Osteoblast (primary cell): ENCODE measurements around the gene ELMO1. TPM values are rescaled to one million over a fixed set of nuclear protein-coding genes. Genes with fewer than 3 reads are reported as not detected.
A peak's percentile ranks its signal among the peaks of the same experiment; 100 is the strongest.

Experiments
- DNase-seq: peaks from one replicate; pipeline ENCODE4 v3.0.0; 2011; ENCODE audit warnings: low spot score, mixed read lengths; ENCODE audit not compliant: insufficient read length; ENCODE audit errors: missing footprints
- H2AFZ ChIP-seq: 2 replicates; pipeline ENCODE4 v1.6.0; 2011; ENCODE audit warnings: mild to moderate bottlenecking, low read length
- H3K27ac ChIP-seq: 2 replicates; pipeline ENCODE4 v1.5.1; 2011; ENCODE audit warnings: mild to moderate bottlenecking, low read depth, low read length, moderate library complexity
- H3K27me3 ChIP-seq: 2 replicates; pipeline ENCODE4 v1.6.0; 2012; ENCODE audit warnings: mild to moderate bottlenecking, control low read depth, inconsistent platforms, low read length, moderate library complexity; ENCODE audit not compliant: insufficient read depth
- H3K36me3 ChIP-seq: 2 replicates; pipeline ENCODE4 v1.5.1; 2011; ENCODE audit warnings: mild to moderate bottlenecking, low read length, control low read depth, moderate library complexity; ENCODE audit not compliant: insufficient read depth
- H3K4me1 ChIP-seq: 2 replicates; pipeline ENCODE4 v1.5.1; 2011; ENCODE audit warnings: mild to moderate bottlenecking, low read length, control low read depth, moderate library complexity; ENCODE audit not compliant: insufficient read depth
- H3K4me2 ChIP-seq: 2 replicates; pipeline ENCODE4 v1.6.0; 2011; ENCODE audit warnings: mild to moderate bottlenecking, low read length; ENCODE audit not compliant: insufficient read depth
- H3K4me3 ChIP-seq: fragments of 200-600 bp; sonication (generic); 3 replicates; pipeline ENCODE4 v1.5.1; 2012; ENCODE audit warnings: mild to moderate bottlenecking, low read length, inconsistent platforms; ENCODE audit not compliant: insufficient read depth
- H3K79me2 ChIP-seq: 2 replicates; pipeline ENCODE4 v1.6.0; 2012; ENCODE audit warnings: mild to moderate bottlenecking, low read length, control low read depth, inconsistent platforms; ENCODE audit not compliant: insufficient read depth
- H3K9me3 ChIP-seq: 2 replicates; pipeline ENCODE4 v1.5.1; 2011; ENCODE audit warnings: low read depth, low read length, control low read depth
- H4K20me1 ChIP-seq: 2 replicates; pipeline ENCODE4 v1.6.0; 2012; ENCODE audit warnings: mild to moderate bottlenecking, low read length, control low read depth; ENCODE audit not compliant: insufficient read depth
- CTCF ChIP-seq: IDR thresholded peaks from 2 replicates; pipeline ENCODE4 v1.5.1; 2011; ENCODE audit warnings: mild to moderate bottlenecking, low read depth, low read length, moderate library complexity; ENCODE audit errors: extremely low read depth
- total RNA-seq: library from RNA; depleted of rRNA; stranded (reverse); fragments of >200 nt; gene quantifications from 2 replicates; pipeline ENCODE4 v1.2.3, GENCODE V29; 2012

Gene ELMO1
- total RNA-seq, 1 donor: 2.2 TPM

GRCh38 chr7:37033141-37033540 lies 415.5 kb downstream of the ELMO1 start:
- no peaks in the 10 kb centered on the region for H3K9me3 ChIP-seq
- H3K27ac ChIP-seq: no peak overlapping the region
- no peaks in the 10 kb centered on the region for H3K79me2 ChIP-seq
- no peak for DNase-seq
- H3K27me3 ChIP-seq: no peaks in the 10 kb centered on the region
- H3K4me3 ChIP-seq: no peak overlapping the region
- no peak overlapping the region for H3K4me2 ChIP-seq
- no peak for TF ChIP-seq CTCF
- peaks cover 22% of the 10 kb centered on the region for H3K4me1 ChIP-seq
- no peaks in the 10 kb centered on the region for H3K36me3 ChIP-seq
- no peak overlapping the region for H2AFZ ChIP-seq
- H4K20me1 ChIP-seq: no peaks in the 10 kb centered on the region

GRCh38 chr7:37032258-37032601 lies 416.4 kb downstream of the ELMO1 start:
- peak overlapping the region; percentile 28 for H3K4me2 ChIP-seq
- no peaks in the 10 kb centered on the region for H3K79me2 ChIP-seq
- no peak for DNase-seq
- no peaks in the 10 kb centered on the region for H3K9me3 ChIP-seq
- peaks cover 22% of the 10 kb centered on the region for H3K4me1 ChIP-seq
- no peak for TF ChIP-seq CTCF
- no peak overlapping the region for H3K4me3 ChIP-seq
- no peak overlapping the region for H3K27ac ChIP-seq
- no peaks in the 10 kb centered on the region for H4K20me1 ChIP-seq
- no peaks in the 10 kb centered on the region for H3K27me3 ChIP-seq
- no peaks in the 10 kb centered on the region for H3K36me3 ChIP-seq
- peak overlapping the region; percentile 24 for H2AFZ ChIP-seq

DNA sequence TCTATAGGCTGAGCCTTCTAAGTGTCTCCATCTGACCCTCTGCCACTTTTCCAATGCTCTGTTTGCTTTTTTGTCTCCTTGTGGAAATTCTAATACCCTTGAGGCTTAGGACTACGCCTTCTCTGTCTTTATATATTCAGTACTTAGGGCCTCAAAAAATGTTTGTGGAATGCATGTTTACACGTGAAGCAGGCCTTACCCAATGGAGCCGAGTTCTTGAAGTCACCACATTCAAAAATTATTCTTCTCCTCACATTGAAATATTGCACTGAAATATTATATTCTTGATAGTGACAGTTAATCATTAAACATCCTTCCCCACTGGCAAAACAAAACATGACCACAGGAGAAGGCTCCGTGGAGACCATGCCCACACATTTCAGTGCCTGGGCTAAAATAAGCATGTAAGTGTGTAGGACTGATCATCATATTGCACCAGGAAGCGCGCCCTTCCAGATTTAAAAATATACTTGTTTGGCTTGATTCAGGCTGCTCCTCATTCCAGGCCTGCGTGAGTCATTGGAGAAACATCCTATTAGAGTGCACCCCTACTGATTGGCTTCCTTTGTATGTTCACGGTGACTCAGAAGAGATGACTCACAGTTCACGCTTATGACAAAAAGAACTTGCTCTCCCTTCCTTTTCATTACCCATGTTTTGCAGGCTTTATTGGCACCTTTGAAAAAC lies 416.9 kb downstream of the ELMO1 start:
- Histone ChIP-seq H3K79me2 (no peaks in the 10 kb centered on the region), H3K4me1 (peaks cover 22% of the 10 kb centered on the region), H3K27me3 (no peaks in the 10 kb centered on the region), H3K4me2 (peak overlapping the region; percentile 42), H3K27ac (peak overlapping the region; percentile 19), H3K4me3 (no peak overlapping the region), H3K36me3 (no peaks in the 10 kb centered on the region), H4K20me1 (no peaks in the 10 kb centered on the region), H3K9me3 (no peaks in the 10 kb centered on the region), H2AFZ (no peak overlapping the region)
- DNase-seq: peak; percentile 81
- no peak for TF ChIP-seq CTCF

DNA sequence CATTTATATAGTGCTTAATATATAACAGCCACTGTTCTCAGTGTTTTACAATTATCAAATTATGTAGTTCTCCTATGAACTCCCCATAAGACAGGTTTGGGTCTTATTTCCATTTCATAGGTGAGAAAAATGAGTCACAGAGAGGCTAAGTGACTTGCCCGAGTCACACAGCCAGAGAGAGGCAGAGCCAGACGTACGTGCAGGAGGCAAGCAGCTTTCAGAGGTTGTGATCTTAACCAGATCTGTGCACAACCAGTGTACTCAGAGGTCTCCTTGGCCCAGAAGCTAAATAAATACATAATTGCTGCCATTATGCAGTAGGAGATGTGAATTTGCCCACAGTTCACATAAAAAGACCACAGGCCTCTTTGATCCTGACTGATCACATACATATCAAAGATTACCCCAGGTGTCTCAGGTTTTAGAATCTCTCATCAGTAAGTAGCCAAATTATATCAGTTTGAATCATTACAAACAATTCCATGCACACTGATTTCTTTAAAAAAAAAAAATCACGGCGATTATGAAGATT lies 419.7 kb downstream of the ELMO1 start:
- Histone ChIP-seq H2AFZ (no peak overlapping the region), H3K27ac (no peak overlapping the region), H4K20me1 (no peaks in the 10 kb centered on the region), H3K27me3 (no peaks in the 10 kb centered on the region), H3K9me3 (no peaks in the 10 kb centered on the region), H3K4me3 (no peak overlapping the region), H3K36me3 (no peaks in the 10 kb centered on the region), H3K79me2 (no peaks in the 10 kb centered on the region), H3K4me1 (peaks cover 22% of the 10 kb centered on the region), H3K4me2 (no peak overlapping the region)
- TF ChIP-seq CTCF: no peak
- DNase-seq: no peak
